CD14-positive monocyte (primary cell): Measurements from ENCODE around the gene CACNA1C. TPM values are rescaled to one million over a fixed set of nuclear protein-coding genes. Genes with fewer than 3 reads are reported as not detected.

ENCODE experiments used
- DNase-seq, 3 donors: peaks; one replicate each; pipeline ENCODE4 v3.0.0-alpha.2; 2011 to 2022
- H2AFZ ChIP-seq: 2 replicates; pipeline ENCODE4 v1.6.0; 2012; ENCODE audit warnings: mild to moderate bottlenecking, low read depth, low read length, inconsistent platforms; ENCODE audit not compliant: insufficient read depth, poor library complexity, severe bottlenecking
- H3K27ac ChIP-seq, 2 donors: 1 replicate in 1 of 2; 2 replicates in 1 of 2; pipeline ENCODE4 v1.5.1; 2012 to 2013; ENCODE audit warnings: low read length in 2 of 2, control low read depth in 1 of 2, inconsistent platforms in 1 of 2, low read depth in 1 of 2, mild to moderate bottlenecking in 1 of 2
- H3K27me3 ChIP-seq, 2 donors: one replicate each; pipeline versions ENCODE4 v1.6.0 to v1.6.1; 2011 to 2013; ENCODE audit warnings: low read length in 2 of 2; ENCODE audit not compliant: control insufficient read depth in 2 of 2, insufficient read depth in 2 of 2
- H3K36me3 ChIP-seq, 2 donors: replicated peaks in 1 of 2; 1 replicate in 1 of 2; 2 replicates in 1 of 2; pipeline versions ENCODE4 v1.5.1 to v1.6.1; 2012 to 2013; ENCODE audit warnings: low read length in 2 of 2, control low read depth in 1 of 2, inconsistent platforms in 1 of 2, mild to moderate bottlenecking in 1 of 2; ENCODE audit not compliant: insufficient read depth in 2 of 2, control insufficient read depth in 1 of 2
- H3K4me1 ChIP-seq, 2 donors: 1 replicate in 1 of 2; 2 replicates in 1 of 2; pipeline versions ENCODE4 v1.5.1 to v1.6.1; 2012 to 2013; ENCODE audit warnings: low read length in 2 of 2, control low read depth in 1 of 2, inconsistent platforms in 1 of 2, mild to moderate bottlenecking in 1 of 2, moderate library complexity in 1 of 2; ENCODE audit not compliant: insufficient read depth in 2 of 2, control insufficient read depth in 1 of 2
- H3K4me2 ChIP-seq: replicated peaks from 2 replicates; pipeline ENCODE3; 2012; ENCODE audit warnings: low read length, moderate library complexity, mild to moderate bottlenecking; ENCODE audit not compliant: poor library complexity, severe bottlenecking; ENCODE audit errors: extremely low read depth
- H3K4me3 ChIP-seq, 3 experiments: fragments of 200-600 bp in 1 of 3; sonication (generic) in 1 of 3; replicated peaks in 1 of 3; 1 replicate in 2 of 3; 2 replicates in 1 of 3; pipeline ENCODE4 v1.5.1; 2011 to 2013; ENCODE audit warnings: low read length in 3 of 3, mild to moderate bottlenecking in 3 of 3, control low read depth in 2 of 3, low read depth in 2 of 3, inconsistent platforms in 1 of 3, moderate library complexity in 1 of 3
- H3K79me2 ChIP-seq: 2 replicates; pipeline ENCODE4 v1.6.0; 2012; ENCODE audit warnings: mild to moderate bottlenecking, control low read depth, inconsistent platforms, low read length, moderate library complexity; ENCODE audit not compliant: insufficient read depth
- H3K9ac ChIP-seq: 2 replicates; pipeline ENCODE4 v1.6.0; 2017; ENCODE audit warnings: low read length, mild to moderate bottlenecking; ENCODE audit not compliant: insufficient read depth, poor library complexity, severe bottlenecking
- H3K9me3 ChIP-seq, 2 donors: replicated peaks in 1 of 2; 1 replicate in 1 of 2; 2 replicates in 1 of 2; pipeline versions ENCODE4 v1.5.1 to v1.6.1; 2012 to 2013; ENCODE audit warnings: low read length in 2 of 2, control low read depth in 1 of 2; ENCODE audit not compliant: control insufficient read depth in 1 of 2, insufficient read depth in 1 of 2
- H4K20me1 ChIP-seq: 2 replicates; pipeline ENCODE4 v1.6.0; 2012; ENCODE audit warnings: mild to moderate bottlenecking, low read length, control low read depth, moderate library complexity; ENCODE audit not compliant: insufficient read depth
- H3K27ac Mint-ChIP-seq, 7 donors: one replicate each; pipeline ENCODE4 v1.8.0; 2020; ENCODE audit warnings: mild to moderate bottlenecking in 7 of 7, mixed read lengths in 7 of 7, moderate library complexity in 6 of 7, inconsistent platforms in 2 of 7
- H3K27me3 Mint-ChIP-seq, 3 donors: one replicate each; pipeline ENCODE4 v1.8.0; 2021 to 2022; ENCODE audit warnings: low read depth in 3 of 3, mild to moderate bottlenecking in 3 of 3, mixed read lengths in 3 of 3, moderate library complexity in 3 of 3, inconsistent platforms in 1 of 3
- H3K36me3 Mint-ChIP-seq, 2 donors: one replicate each; pipeline ENCODE4 v1.8.0; 2020; ENCODE audit warnings: mixed read lengths in 2 of 2, inconsistent platforms in 1 of 2, mild to moderate bottlenecking in 1 of 2
- H3K4me1 Mint-ChIP-seq: one replicate; pipeline ENCODE4 v1.8.0; 2020; ENCODE audit warnings: mild to moderate bottlenecking, mixed read lengths
- H3K4me3 Mint-ChIP-seq, 2 donors: one replicate each; pipeline ENCODE4 v1.8.0; 2020; ENCODE audit warnings: mild to moderate bottlenecking in 2 of 2, mixed read lengths in 2 of 2, moderate library complexity in 1 of 2
- H3K9me3 Mint-ChIP-seq, 7 donors: one replicate each; pipeline ENCODE4 v1.8.0; 2020 to 2022; ENCODE audit warnings: mixed read lengths in 7 of 7, mild to moderate bottlenecking in 6 of 7, moderate library complexity in 6 of 7, inconsistent platforms in 2 of 7
- CTCF ChIP-seq: fragments of 200-600 bp; IDR thresholded peaks from one replicate; pipeline ENCODE4 v1.8.0; 2022; ENCODE audit warnings: antibody characterized with exemption, mild to moderate bottlenecking
- WGBS: methylation state at CpG from one replicate; pipeline ENCODE4 v1.1.5; 2013; ENCODE audit warnings: missing lambda C conversion rate; ENCODE audit not compliant: insufficient coverage; 5-methylcytosine and 5-hydroxymethylcytosine counted together
- intact Hi-C, 2 donors: fragments of 100-400 bp; cut with micrococcal nuclease; formaldehyde crosslinking; loops; one replicate each; pipeline versions ENCODE4 v1.15.0 to v1.15.1; 2023
- polyA plus RNA-seq, 3 donors: library from polyadenylated mRNA; depleted of rRNA in 1 of 3; unstranded in 2 of 3; stranded (reverse) in 1 of 3; fragments of 300-500 nt in 2 of 3; fragments of >200 nt in 1 of 3; fragmentation: Illumina TruSeq in 2 of 3; gene quantifications; 1 replicate in 2 of 3; 2 replicates in 1 of 3; pipeline ENCODE4 v1.2.3, GENCODE V29; 2012 to 2021

CACNA1C gene
- polyA plus RNA-seq, 3 donors: not detected

- Histone ChIP-seq H2AFZ (peak overlapping the region; percentile 34), H4K20me1 (no peaks in the 10 kb centered on the region), H3K4me1 (peaks cover 87 to 94% of the 10 kb centered on the region in 2 donors), H3K9me3 (no peaks in the 10 kb centered on the region), H3K36me3 (no peaks in the 10 kb centered on the region), H3K9ac (no peak overlapping the region), H3K4me2 (peak overlapping the region; percentile 22), H3K27ac (peak overlapping the region; percentile 66 to 90), H3K79me2 (no peaks in the 10 kb centered on the region), H3K27me3 (no peaks in the 10 kb centered on the region), H3K4me3 (peak overlapping the region in 1 of 3 experiments; percentile 11)
- peaks cover 0 to 2% (median 0%) of the 10 kb centered on the region in 3 donors for H3K27me3 Mint-ChIP-seq
- peaks cover 0 to 5% of the 10 kb centered on the region in 2 donors for H3K36me3 Mint-ChIP-seq
- peak overlapping the region; percentile 92 to 98 (median 95) for H3K27ac Mint-ChIP-seq
- TF ChIP-seq CTCF: no peak
- peak overlapping the region in 1 of 2 donors; percentile 36 for H3K4me3 Mint-ChIP-seq
- DNase-seq: peak; percentile 85 to 95 (median 91)
- intact Hi-C loops: loop anchor here in 1 of 2 donors (2.0 to 10.0 kb wide), 2 partner anchors 17 to 527 kb away; no protein-coding TSS in a partner anchor
- WGBS: 33% methylated on average over 3 of the region's 7 CpGs
- H3K4me1 Mint-ChIP-seq: peaks cover 88% of the 10 kb centered on the region
- no peaks in the 10 kb centered on the region for H3K9me3 Mint-ChIP-seq
These were observed 289.1 kb downstream of the CACNA1C start for GRCh38 chr12:2341871-2342270.

GRCh38 chr12:2343681-2344080 lies 290.9 kb downstream of the CACNA1C start:
- no peaks in the 10 kb centered on the region for H3K27me3 ChIP-seq
- no peaks in the 10 kb centered on the region for H3K9me3 ChIP-seq
- H3K4me1 Mint-ChIP-seq: peaks cover 69% of the 10 kb centered on the region
- H3K27ac Mint-ChIP-seq: peak overlapping the region; percentile 10 to 92 (median 66)
- TF ChIP-seq CTCF: no peak
- H2AFZ ChIP-seq: peak overlapping the region; percentile 33
- no peaks in the 10 kb centered on the region for H3K9me3 Mint-ChIP-seq
- H3K9ac ChIP-seq: no peak overlapping the region
- H3K79me2 ChIP-seq: no peaks in the 10 kb centered on the region
- DNase-seq: no peak
- peak overlapping the region; percentile 6 to 47 for H3K4me3 Mint-ChIP-seq
- intact Hi-C loops: loop anchor here in 1 of 2 donors (2.0 to 10.0 kb wide), 2 partner anchors 15 to 529 kb away; no protein-coding TSS in a partner anchor
- peak overlapping the region in 1 of 2 donors; percentile 90 for H3K27ac ChIP-seq
- H3K4me2 ChIP-seq: peak overlapping the region; percentile 47
- H4K20me1 ChIP-seq: no peaks in the 10 kb centered on the region
- peak overlapping the region in 1 of 3 experiments; percentile 25 for H3K4me3 ChIP-seq
- H3K4me1 ChIP-seq: peaks cover 69 to 76% of the 10 kb centered on the region in 2 donors
- no peaks in the 10 kb centered on the region for H3K27me3 Mint-ChIP-seq
- WGBS: 0% methylated on average over 2 of the region's 4 CpGs
- H3K36me3 Mint-ChIP-seq: peaks cover 0 to 5% of the 10 kb centered on the region in 2 donors
- no peaks in the 10 kb centered on the region for H3K36me3 ChIP-seq
